Parathyroid adenoma (tissue), 2 donors: Measurements from ENCODE around the gene FLCN.
"Not testable (repeated sequence)": the region's sequence is repeated elsewhere in the genome, so short reads cannot be mapped to it uniquely, and the experiment has no call there.

Experiments used
- H2AFZ ChIP-seq: fragments of 300-600 bp; sonication (generic); one replicate; pipeline ENCODE4 v1.7.0; 2017; ENCODE audit warnings: antibody characterized with exemption, mild to moderate bottlenecking
- H3K27ac ChIP-seq: fragments of 300-600 bp; sonication (generic); one replicate; pipeline ENCODE4 v1.7.0; 2017
- H3K27me3 ChIP-seq: fragments of 300-600 bp; sonication (generic); one replicate; pipeline ENCODE4 v1.7.0; 2017; ENCODE audit warnings: low read length; ENCODE audit not compliant: control insufficient read depth, insufficient read depth
- H3K36me3 ChIP-seq: fragments of 300-600 bp; sonication (generic); one replicate; pipeline ENCODE4 v1.7.0; 2017; ENCODE audit warnings: low read length; ENCODE audit not compliant: control insufficient read depth, insufficient read depth
- H3K4me1 ChIP-seq: fragments of 300-600 bp; sonication (generic); one replicate; pipeline ENCODE4 v1.7.0; 2017; ENCODE audit warnings: control low read depth
- H3K4me2 ChIP-seq: fragments of 300-600 bp; sonication (generic); one replicate; pipeline ENCODE4 v1.7.0; 2017; ENCODE audit warnings: low read length
- H3K4me3 ChIP-seq: fragments of 300-600 bp; sonication (generic); one replicate; pipeline ENCODE4 v1.7.0; 2017; ENCODE audit warnings: low read depth, low read length
- H3K79me2 ChIP-seq: fragments of 300-600 bp; sonication (generic); one replicate; pipeline ENCODE4 v1.7.0; 2017; ENCODE audit warnings: control low read depth
- H3K9ac ChIP-seq: fragments of 300-600 bp; sonication (generic); one replicate; pipeline ENCODE4 v1.7.0; 2017; ENCODE audit warnings: mild to moderate bottlenecking
- H3K9me3 ChIP-seq: fragments of 300-600 bp; sonication (generic); one replicate; pipeline ENCODE4 v1.7.0; 2017; ENCODE audit warnings: low read length; ENCODE audit not compliant: control insufficient read depth
- CTCF ChIP-seq: fragments of 300-600 bp; sonication (generic); IDR thresholded peaks from one replicate; pipeline ENCODE4 v1.7.0; 2017; ENCODE audit warnings: antibody characterized with exemption, mild to moderate bottlenecking
- donor health status: primary hyperparathyroidism.

FLCN gene

GRCh38 chr17:17189559-17189958 lies 47.4 kb downstream of the FLCN start:
- Histone ChIP-seq H3K27ac (no peak overlapping the region), H3K36me3 (no peaks in the 10 kb centered on the region), H3K9ac (no peak overlapping the region)

DNA sequence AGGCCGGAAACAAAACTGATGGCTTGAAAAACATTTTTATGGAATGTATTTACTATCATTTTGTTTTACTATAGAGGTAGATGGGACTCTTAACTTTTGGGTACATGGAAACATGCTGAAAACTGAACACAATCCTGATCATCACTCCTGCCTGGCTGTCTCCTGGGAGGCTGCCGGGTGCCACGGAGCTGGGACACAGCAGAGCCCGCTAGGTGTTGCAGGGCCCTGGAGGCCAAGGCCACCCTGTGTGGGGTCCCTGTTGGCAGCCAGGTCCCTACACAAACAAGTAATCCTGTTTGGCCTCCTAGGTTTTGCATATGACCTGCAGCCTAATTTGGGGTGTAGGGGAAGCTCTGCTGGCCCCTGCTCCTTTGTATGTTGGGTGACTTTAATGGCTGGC lies 48.4 kb downstream of the FLCN start:
- H3K79me2 ChIP-seq, result no peaks in the 10 kb centered on the region
- no peaks in the 10 kb centered on the region for H3K36me3 ChIP-seq
- H3K27ac ChIP-seq, result no peak overlapping the region
- H3K4me3 ChIP-seq, result no peak overlapping the region
- no peaks in the 10 kb centered on the region for H3K9me3 ChIP-seq
- no peak overlapping the region for H3K9ac ChIP-seq
- H3K4me1 ChIP-seq, result no peaks in the 10 kb centered on the region
- H3K4me2 ChIP-seq, result no peak overlapping the region
- H3K27me3 ChIP-seq, result no peaks in the 10 kb centered on the region
- TF ChIP-seq CTCF, result no peak
- H2AFZ ChIP-seq, result no peak overlapping the region

More at GRCh38 chr17:17189559-17189958, 47.4 kb downstream of the FLCN start:
- Histone ChIP-seq H3K4me3 (no peak overlapping the region), H2AFZ (no peak overlapping the region), H3K79me2 (no peaks in the 10 kb centered on the region), H3K4me2 (no peak overlapping the region), H3K9me3 (no peaks in the 10 kb centered on the region), H3K27me3 (no peaks in the 10 kb centered on the region), H3K4me1 (no peaks in the 10 kb centered on the region)
- TF ChIP-seq CTCF, result no peak

DNA sequence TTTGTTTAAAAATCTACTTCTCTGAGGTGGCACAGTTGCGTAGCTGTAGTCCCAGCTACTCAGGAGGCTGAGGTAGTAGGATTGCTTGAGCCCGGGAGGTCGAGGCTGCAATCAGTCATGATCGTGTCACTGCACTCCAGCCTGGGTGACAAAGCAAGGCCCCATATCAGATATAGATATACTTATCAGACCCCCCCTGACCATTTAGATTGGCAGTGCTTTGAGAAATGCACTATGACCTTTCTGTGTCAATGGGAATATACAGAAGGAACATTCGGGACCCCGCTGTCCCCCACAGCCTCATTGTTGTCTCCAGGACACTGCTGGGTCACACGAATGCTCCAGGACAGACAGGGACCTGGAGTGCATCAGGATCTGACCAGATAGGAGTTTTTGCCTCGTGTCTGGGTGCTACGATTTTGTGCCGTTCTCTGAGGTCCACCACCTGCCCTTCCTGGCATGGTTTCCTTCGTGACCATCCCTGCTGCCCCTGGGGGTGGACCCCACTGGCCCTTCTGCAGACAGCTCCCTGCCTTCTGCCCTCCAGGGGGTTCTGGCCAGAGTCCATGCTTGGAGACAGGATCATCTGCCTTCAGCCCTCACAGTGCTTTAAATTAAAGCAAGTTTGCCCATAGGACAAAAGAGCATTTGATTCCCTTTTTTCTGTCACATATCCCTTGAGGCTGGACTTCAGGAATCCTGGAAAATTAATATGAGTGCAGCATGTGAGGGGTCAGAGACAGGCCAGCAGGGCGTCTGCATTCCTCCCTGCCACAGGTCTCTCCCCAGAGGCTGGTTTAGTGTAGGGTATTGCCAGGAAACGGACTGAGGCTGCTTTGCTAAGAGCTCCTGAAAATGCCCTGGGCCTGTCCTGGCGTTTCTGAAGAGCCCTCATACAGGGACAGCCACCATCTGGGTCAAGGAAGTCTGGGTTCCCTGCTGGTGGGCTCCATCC lies 50.1 kb downstream of the FLCN start:
- no peaks in the 10 kb centered on the region for H3K36me3 ChIP-seq

GRCh38 chr17:17186051-17186450 lies 50.9 kb downstream of the FLCN start:
- Histone ChIP-seq H2AFZ (no peak overlapping the region), H3K4me1 (no peaks in the 10 kb centered on the region), H3K36me3 (no peaks in the 10 kb centered on the region), H3K4me3 (no peak overlapping the region), H3K27ac (no peak overlapping the region), H3K4me2 (no peak overlapping the region), H3K9me3 (no peaks in the 10 kb centered on the region), H3K9ac (no peak overlapping the region), H3K27me3 (no peaks in the 10 kb centered on the region), H3K79me2 (no peaks in the 10 kb centered on the region)
- no peak for TF ChIP-seq CTCF

More for the DNA sequence above, 50.1 kb downstream of the FLCN start:
- H3K4me1 ChIP-seq, result no peaks in the 10 kb centered on the region
- H3K27me3 ChIP-seq, result no peaks in the 10 kb centered on the region
- H3K9me3 ChIP-seq, result no peaks in the 10 kb centered on the region
- no peak for TF ChIP-seq CTCF
- H3K4me2 ChIP-seq, result no peak overlapping the region
- no peak overlapping the region for H3K9ac ChIP-seq
- H3K79me2 ChIP-seq, result no peaks in the 10 kb centered on the region
- no peak overlapping the region for H3K4me3 ChIP-seq
- no peak overlapping the region for H2AFZ ChIP-seq
- H3K27ac ChIP-seq, result no peak overlapping the region

- not testable (repeated sequence) for H3K27ac ChIP-seq, H3K9me3 ChIP-seq, H3K4me1 ChIP-seq, H3K4me2 ChIP-seq, H3K9ac ChIP-seq, H3K36me3 ChIP-seq, H3K4me3 ChIP-seq, H3K79me2 ChIP-seq, H3K27me3 ChIP-seq, H2AFZ ChIP-seq
Observed at GRCh38 chr17:17184985-17185757, 51.8 kb downstream of the FLCN start.
